Measurements from ENCODE around the gene TBX1. TPM values are rescaled to one million over a fixed set of nuclear protein-coding genes. Genes with fewer than 3 reads are reported as not detected.

TBX1 gene
- total RNA-seq, 1 experiment from 2014 or later = not detected

DNA sequence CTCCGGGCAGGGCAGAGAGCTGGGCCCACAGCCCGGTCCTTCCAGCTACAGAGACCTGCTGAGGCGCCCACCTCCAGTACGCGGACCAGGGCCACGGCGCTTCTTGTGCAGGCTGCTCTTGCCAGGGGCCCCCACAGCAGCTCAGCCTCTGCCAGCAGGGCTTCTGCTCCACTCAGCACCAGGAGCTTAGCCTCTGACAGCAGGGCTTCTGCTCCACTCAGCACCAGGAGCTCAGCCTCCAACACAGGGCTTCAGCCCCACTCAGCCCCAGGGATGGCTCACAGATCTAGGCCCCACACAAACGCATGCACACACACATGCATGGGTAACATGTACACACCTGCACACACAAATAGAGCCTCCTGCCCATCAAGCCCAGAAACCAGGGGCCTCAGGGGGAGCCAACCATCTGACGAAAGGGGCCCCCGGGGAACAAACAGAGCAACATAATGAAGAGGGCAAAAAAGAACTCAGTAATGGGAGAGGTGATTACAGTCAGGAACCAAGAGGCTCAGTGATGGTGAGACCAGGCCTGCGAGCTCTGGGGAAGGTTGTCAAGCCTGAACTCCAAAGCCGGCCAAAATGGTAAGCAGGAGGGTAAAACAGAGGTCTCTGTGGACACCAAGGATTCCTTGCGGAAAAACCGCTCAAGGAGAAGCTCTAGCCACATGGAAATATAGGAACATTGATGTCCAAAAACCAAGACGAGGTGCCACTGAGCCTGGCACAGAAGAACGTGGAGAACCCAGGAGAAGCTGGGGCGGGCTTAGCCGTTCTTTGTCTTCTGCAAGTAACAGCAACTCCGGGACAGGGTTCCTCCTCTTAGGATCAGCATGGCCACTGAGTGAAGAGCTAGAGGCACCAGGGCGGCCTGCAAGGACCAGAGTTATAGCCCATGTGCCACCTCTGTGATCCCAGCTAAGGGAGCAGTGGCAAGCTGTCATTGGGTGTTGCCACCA is 47.6 kb downstream of the TBX1 start:
- Mint-ChIP-seq H3K36me3 (ENCODE audit: insufficient read depth, unreplicated experiment) (peaks cover 18% of the 10 kb centered on the region), H3K27me3 (ENCODE audit: unreplicated experiment) (no peaks in the 10 kb centered on the region), H3K9me3 (ENCODE audit: low read depth, unreplicated experiment) (no peaks in the 10 kb centered on the region), H3K4me3 (ENCODE audit: low read depth, unreplicated experiment) (no peak overlapping the region), H3K27ac (ENCODE audit: unreplicated experiment) (no peak overlapping the region), H3K4me1 (ENCODE audit: low read depth, unreplicated experiment) (peaks cover 19% of the 10 kb centered on the region)
- intact Hi-C loops (cut with micrococcal nuclease; ENCODE audit: unreplicated experiment) = loop anchor here (2.0 kb wide), 1 partner anchor 47 kb away; the partner anchor contains the start of genes GNB1L and RTL10
- CTCF ChIA-PET = no interaction called here
- no TSS peak for BruUV-seq (replicated peaks)
- DNase-seq = no peak
- TF ChIP-seq, protein P1, sequence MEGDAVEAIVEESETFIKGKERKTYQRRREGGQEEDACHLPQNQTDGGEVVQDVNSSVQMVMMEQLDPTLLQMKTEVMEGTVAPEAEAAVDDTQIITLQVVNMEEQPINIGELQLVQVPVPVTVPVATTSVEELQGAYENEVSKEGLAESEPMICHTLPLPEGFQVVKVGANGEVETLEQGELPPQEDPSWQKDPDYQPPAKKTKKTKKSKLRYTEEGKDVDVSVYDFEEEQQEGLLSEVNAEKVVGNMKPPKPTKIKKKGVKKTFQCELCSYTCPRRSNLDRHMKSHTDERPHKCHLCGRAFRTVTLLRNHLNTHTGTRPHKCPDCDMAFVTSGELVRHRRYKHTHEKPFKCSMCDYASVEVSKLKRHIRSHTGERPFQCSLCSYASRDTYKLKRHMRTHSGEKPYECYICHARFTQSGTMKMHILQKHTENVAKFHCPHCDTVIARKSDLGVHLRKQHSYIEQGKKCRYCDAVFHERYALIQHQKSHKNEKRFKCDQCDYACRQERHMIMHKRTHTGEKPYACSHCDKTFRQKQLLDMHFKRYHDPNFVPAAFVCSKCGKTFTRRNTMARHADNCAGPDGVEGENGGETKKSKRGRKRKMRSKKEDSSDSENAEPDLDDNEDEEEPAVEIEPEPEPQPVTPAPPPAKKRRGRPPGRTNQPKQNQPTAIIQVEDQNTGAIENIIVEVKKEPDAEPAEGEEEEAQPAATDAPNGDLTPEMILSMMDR (IDR thresholded peaks at IDR 0.05; ENCODE audit: unreplicated experiment) = no peak

DNA sequence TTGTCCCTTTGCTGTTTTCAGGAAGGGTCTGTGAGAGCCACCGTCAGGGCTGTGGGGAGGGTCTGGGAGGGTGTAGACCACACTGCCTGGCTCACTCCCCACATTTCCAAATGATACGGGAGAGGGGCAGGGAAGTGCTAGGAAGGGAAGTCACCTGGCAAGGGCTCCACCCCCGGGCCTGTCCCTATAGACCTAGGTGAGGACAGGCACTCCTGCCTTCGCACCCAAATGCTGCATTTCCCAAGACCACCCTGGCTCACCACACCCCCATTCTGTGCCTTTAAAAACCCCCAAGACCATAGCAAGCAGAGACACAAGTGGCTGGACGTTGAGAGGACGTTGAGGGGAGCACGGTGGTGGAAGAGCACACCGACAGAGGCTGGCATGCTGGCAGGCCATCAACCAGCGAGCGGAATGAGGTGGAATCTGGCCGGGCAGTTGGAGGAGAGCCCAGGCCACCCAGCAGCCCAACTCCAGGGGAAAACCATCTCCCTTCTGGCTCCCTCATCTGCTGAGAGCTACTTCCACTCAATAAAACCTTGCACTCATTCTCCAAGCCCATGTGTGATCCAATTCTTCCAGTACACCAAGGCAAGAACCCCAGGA is 48.4 kb downstream of the TBX1 start:
- peaks cover 19% of the 10 kb centered on the region for H3K4me1 Mint-ChIP-seq (ENCODE audit: low read depth, unreplicated experiment)
- no peaks in the 10 kb centered on the region for H3K9me3 Mint-ChIP-seq (ENCODE audit: low read depth, unreplicated experiment)
- H3K27ac Mint-ChIP-seq (ENCODE audit: unreplicated experiment) = no peak overlapping the region
- H3K4me3 Mint-ChIP-seq (ENCODE audit: low read depth, unreplicated experiment) = no peak overlapping the region
- TF ChIP-seq, protein P1 (IDR thresholded peaks at IDR 0.05; ENCODE audit: unreplicated experiment) = no peak
- no peaks in the 10 kb centered on the region for H3K27me3 Mint-ChIP-seq (ENCODE audit: unreplicated experiment)
- H3K36me3 Mint-ChIP-seq (ENCODE audit: insufficient read depth, unreplicated experiment) = peaks cover 18% of the 10 kb centered on the region
- intact Hi-C loops (cut with micrococcal nuclease; ENCODE audit: unreplicated experiment) = no loop called here
- no TSS peak for BruUV-seq (replicated peaks)
- CTCF ChIA-PET = no interaction called here
- no peak for DNase-seq

DNA sequence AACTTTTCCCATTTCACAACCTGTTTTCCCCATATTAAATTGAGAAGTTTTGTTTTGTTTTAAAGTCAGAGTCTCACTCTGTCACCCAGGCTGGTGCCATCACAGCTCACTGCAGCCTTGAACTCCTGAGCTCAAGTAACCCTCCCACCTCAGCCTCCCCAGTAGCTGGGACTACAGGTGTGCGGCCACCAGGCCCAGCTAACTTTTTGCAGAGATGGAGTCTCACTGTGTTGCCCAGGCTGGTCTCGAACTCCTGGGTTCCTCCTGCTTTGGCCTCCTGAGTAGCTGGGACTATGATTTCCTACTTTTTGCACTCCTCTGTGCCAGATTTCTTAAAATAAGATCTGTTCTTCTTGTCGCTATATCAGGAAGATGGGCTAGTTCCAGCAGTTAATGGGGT is 49.2 kb downstream of the TBX1 start:
- Mint-ChIP-seq H3K4me1 (ENCODE audit: low read depth, unreplicated experiment) (peaks cover 19% of the 10 kb centered on the region), H3K27ac (ENCODE audit: unreplicated experiment) (no peak overlapping the region), H3K4me3 (ENCODE audit: low read depth, unreplicated experiment) (no peak overlapping the region), H3K9me3 (ENCODE audit: low read depth, unreplicated experiment) (no peaks in the 10 kb centered on the region), H3K36me3 (ENCODE audit: insufficient read depth, unreplicated experiment) (peaks cover 18% of the 10 kb centered on the region), H3K27me3 (ENCODE audit: unreplicated experiment) (no peaks in the 10 kb centered on the region)
- CTCF ChIA-PET = no interaction called here
- intact Hi-C loops (cut with micrococcal nuclease; ENCODE audit: unreplicated experiment) = no loop called here
- DNase-seq = no peak
- TF ChIP-seq, protein P1 (IDR thresholded peaks at IDR 0.05; ENCODE audit: unreplicated experiment) = no peak
- BruUV-seq (replicated peaks) = no TSS peak

DNA sequence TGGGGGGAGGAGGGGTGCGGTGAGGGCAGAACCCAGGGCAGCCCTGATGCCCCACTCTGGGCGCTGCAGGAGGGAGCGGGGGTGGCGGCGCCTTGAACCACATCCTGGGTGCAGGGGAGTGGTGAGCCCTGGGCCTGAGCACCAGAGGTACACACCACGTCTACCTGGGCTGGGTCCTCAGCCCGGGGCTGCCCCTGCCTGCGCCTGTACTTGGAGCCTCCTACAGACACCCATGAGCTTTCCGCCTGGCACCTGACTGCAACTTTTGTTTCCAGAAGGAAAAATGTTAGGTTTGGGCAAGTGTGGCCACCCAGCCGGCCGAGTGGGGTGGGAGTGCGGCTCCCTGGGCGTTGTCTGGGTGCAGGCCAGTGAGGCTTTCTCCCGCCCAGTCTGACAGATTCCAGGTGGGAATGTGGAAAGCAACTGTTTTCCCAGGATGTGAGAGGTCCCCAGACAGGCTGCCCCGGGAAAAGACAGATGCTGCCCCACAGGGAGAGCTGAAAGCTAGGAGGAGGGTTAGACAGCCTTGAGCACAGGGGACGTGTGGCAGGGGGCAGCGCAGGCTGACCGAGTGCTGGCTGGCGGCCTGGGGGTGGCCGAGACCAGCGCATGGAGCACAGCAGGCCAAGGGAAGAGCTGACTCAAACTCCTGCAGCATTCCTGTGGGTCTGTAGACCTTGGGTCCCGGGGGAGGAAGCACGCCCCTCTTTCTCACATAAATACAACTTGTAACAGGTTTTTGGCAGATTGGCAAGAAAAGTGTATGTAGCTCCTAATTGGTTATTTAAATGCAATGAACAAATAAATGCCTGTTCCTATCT is 50.0 kb downstream of the TBX1 start:
- no peak overlapping the region for H3K4me3 Mint-ChIP-seq (ENCODE audit: low read depth, unreplicated experiment)
- H3K9me3 Mint-ChIP-seq (ENCODE audit: low read depth, unreplicated experiment) = no peaks in the 10 kb centered on the region
- TF ChIP-seq, protein P1 (IDR thresholded peaks at IDR 0.05; ENCODE audit: unreplicated experiment) = no peak
- H3K27me3 Mint-ChIP-seq (ENCODE audit: unreplicated experiment) = no peaks in the 10 kb centered on the region
- DNase-seq = no peak
- CTCF ChIA-PET = no interaction called here
- no peak overlapping the region for H3K27ac Mint-ChIP-seq (ENCODE audit: unreplicated experiment)
- peaks cover 17% of the 10 kb centered on the region for H3K4me1 Mint-ChIP-seq (ENCODE audit: low read depth, unreplicated experiment)
- H3K36me3 Mint-ChIP-seq (ENCODE audit: insufficient read depth, unreplicated experiment) = peaks cover 18% of the 10 kb centered on the region
- intact Hi-C loops (cut with micrococcal nuclease; ENCODE audit: unreplicated experiment) = no loop called here
- BruUV-seq (replicated peaks) = no TSS peak

Data from Calu3 (cell line).